Measurements from ENCODE around the gene NRP2.

DNA sequence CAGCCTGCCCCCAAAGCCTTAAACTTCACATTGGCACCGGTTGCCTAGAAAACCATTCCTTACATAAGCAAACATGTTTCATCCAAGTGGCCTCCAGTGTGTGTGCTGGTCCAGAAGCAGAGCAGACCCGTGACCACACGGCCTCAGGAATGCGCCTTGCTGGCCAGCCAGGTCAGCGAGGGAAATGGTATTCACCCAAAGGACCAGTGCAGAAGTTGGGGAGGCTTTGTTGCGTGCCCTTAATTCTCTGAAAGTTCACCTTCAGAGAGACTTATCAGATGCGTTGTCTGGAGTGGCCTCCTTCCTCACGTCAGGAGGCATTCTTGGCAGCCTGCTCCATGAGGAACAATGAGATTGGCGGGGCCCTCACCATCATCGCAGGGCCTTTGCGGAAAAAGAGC lies 25.9 kb downstream of the NRP2 start:
- TF ChIP-seq, protein P1, sequence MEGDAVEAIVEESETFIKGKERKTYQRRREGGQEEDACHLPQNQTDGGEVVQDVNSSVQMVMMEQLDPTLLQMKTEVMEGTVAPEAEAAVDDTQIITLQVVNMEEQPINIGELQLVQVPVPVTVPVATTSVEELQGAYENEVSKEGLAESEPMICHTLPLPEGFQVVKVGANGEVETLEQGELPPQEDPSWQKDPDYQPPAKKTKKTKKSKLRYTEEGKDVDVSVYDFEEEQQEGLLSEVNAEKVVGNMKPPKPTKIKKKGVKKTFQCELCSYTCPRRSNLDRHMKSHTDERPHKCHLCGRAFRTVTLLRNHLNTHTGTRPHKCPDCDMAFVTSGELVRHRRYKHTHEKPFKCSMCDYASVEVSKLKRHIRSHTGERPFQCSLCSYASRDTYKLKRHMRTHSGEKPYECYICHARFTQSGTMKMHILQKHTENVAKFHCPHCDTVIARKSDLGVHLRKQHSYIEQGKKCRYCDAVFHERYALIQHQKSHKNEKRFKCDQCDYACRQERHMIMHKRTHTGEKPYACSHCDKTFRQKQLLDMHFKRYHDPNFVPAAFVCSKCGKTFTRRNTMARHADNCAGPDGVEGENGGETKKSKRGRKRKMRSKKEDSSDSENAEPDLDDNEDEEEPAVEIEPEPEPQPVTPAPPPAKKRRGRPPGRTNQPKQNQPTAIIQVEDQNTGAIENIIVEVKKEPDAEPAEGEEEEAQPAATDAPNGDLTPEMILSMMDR (conservative IDR thresholded peaks at IDR 0.05), result no peak
- no peak for TF ChIP-seq EZH2 (IDR thresholded peaks at IDR 0.05; ENCODE audit: low read depth)

Measured in PC-9 (cell line).